ENCODE results near the gene NFKBIL1. TPM values are rescaled to one million over a fixed set of nuclear protein-coding genes. Genes with fewer than 3 reads are reported as not detected.

The NFKBIL1 gene
- total RNA-seq, 1 experiment from 2014 or later: 33.5 TPM

DNA sequence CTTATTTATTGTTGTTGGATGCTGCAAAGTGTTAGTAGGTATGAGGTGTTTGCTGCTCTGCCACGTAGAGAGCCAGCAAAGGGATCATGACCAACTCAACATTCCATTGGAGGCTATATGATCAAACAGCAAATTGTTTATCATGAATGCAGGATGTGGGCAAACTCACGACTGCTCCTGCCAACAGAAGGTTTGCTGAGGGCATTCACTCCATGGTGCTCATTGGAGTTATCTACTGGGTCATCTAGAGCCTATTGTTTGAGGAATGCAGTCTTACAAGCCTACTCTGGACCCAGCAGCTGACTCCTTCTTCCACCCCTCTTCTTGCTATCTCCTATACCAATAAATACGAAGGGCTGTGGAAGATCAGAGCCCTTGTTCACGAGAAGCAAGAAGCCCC, 37.4 kb upstream of the NFKBIL1 start:
- intact Hi-C loops (cut with micrococcal nuclease; ENCODE audit: unreplicated experiment): no loop called here
- CTCF ChIA-PET: no interaction called here
- no peak for TF ChIP-seq CTCF (IDR thresholded peaks at IDR 0.05; ENCODE audit: unreplicated experiment)
- H3K4me3 Mint-ChIP-seq (ENCODE audit: low read depth, unreplicated experiment): no peak overlapping the region
- H3K9me3 Mint-ChIP-seq (ENCODE audit: low read depth, unreplicated experiment): peaks cover 3% of the 10 kb centered on the region
- peaks cover 38% of the 10 kb centered on the region for H3K36me3 Mint-ChIP-seq (ENCODE audit: insufficient read depth, unreplicated experiment)
- H3K27me3 Mint-ChIP-seq (ENCODE audit: unreplicated experiment): no peaks in the 10 kb centered on the region
- no peak for DNase-seq
- no peaks in the 10 kb centered on the region for H3K4me1 Mint-ChIP-seq (ENCODE audit: low read depth, unreplicated experiment)
- no peak overlapping the region for H3K27ac Mint-ChIP-seq (ENCODE audit: unreplicated experiment)
- BruUV-seq (replicated peaks): no TSS peak

DNA sequence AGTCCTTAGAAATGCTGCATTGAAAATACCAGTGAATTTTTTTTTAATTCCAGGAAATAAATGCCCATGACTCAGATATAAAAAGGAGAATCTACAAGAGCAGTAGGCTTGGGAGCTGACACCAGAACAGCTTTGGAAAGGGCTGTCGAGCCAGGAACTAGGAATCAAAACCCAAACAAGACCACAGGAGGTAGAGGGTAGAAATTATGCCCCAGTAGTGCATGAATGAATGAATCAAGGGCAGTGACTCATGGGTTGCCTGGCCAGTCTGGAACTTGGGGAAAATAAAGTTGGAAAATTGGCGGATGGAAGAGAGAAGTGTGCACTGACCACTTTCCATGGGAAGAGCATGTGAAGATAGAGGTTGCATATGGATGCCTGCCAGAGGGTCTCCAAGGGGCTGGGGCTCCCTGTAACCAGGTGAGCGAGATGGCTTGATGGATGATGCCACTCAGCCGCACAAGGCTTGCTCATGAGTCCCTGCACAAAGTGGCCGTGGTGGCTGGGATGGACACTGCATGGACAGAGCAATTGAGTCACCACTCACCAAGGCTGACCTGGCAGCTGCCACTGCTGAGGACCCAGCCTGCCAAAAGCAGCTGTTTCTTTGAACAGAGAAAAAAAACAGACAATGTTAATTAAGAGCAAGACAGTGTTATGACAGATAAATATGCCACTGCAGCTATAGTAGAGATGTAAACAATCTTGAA, 33.8 kb upstream of the NFKBIL1 start:
- no peaks in the 10 kb centered on the region for H3K27me3 Mint-ChIP-seq (ENCODE audit: unreplicated experiment)

DNA sequence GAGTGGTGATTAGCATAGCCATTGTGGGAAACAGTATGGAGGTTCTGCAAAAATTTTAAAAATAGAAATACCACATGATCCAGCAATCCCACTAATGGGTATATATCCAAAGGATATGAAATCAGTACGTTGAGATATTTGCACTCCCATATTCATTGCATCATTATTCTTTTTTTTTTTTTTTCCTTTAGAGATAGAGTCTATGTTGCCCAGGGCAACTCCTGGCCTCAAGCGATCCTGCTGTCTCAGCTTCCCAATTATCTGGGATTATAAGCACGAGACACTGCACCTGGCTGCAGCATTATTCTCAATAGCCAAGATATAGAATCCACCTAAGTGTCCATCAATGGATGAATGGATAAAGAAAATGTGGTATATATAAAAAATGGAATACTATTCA, 25.6 kb upstream of the NFKBIL1 start:
- no peak overlapping the region for H3K4me3 Mint-ChIP-seq (ENCODE audit: low read depth, unreplicated experiment)
- intact Hi-C loops (cut with micrococcal nuclease; ENCODE audit: unreplicated experiment): no loop called here
- H3K36me3 Mint-ChIP-seq (ENCODE audit: insufficient read depth, unreplicated experiment): no peaks in the 10 kb centered on the region
- no peak overlapping the region for H3K27ac Mint-ChIP-seq (ENCODE audit: unreplicated experiment)
- peaks cover 9% of the 10 kb centered on the region for H3K4me1 Mint-ChIP-seq (ENCODE audit: low read depth, unreplicated experiment)
- peaks cover 26% of the 10 kb centered on the region for H3K27me3 Mint-ChIP-seq (ENCODE audit: unreplicated experiment)
- no peak for DNase-seq
- no TSS peak for BruUV-seq (replicated peaks)
- CTCF ChIA-PET: no interaction called here
- H3K9me3 Mint-ChIP-seq (ENCODE audit: low read depth, unreplicated experiment): no peaks in the 10 kb centered on the region
- no peak for TF ChIP-seq CTCF (IDR thresholded peaks at IDR 0.05; ENCODE audit: unreplicated experiment)

More for the DNA sequence above, 33.8 kb upstream of the NFKBIL1 start:
- no peaks in the 10 kb centered on the region for H3K4me1 Mint-ChIP-seq (ENCODE audit: low read depth, unreplicated experiment)
- CTCF ChIA-PET: interaction anchor here (0.8 kb wide), 1 partner anchor 99 kb away, joined by 3 read pairs; no protein-coding TSS in a partner anchor
- peaks cover 3% of the 10 kb centered on the region for H3K9me3 Mint-ChIP-seq (ENCODE audit: low read depth, unreplicated experiment)
- H3K36me3 Mint-ChIP-seq (ENCODE audit: insufficient read depth, unreplicated experiment): peaks cover 14% of the 10 kb centered on the region
- H3K4me3 Mint-ChIP-seq (ENCODE audit: low read depth, unreplicated experiment): no peak overlapping the region
- no TSS peak for BruUV-seq (replicated peaks)
- DNase-seq: no peak
- intact Hi-C loops (cut with micrococcal nuclease; ENCODE audit: unreplicated experiment): no loop called here
- H3K27ac Mint-ChIP-seq (ENCODE audit: unreplicated experiment): no peak overlapping the region
- TF ChIP-seq CTCF (IDR thresholded peaks at IDR 0.05; ENCODE audit: unreplicated experiment): no peak

- DNase-seq: no peak
- BruUV-seq (replicated peaks): no TSS peak
- CTCF ChIA-PET: interaction anchor here (0.6 to 1.2 kb wide), 4 partner anchors 11 to 756 kb away, joined by 3 to 7 read pairs (median 4); partner anchors contain the start of gene DDX39B
- intact Hi-C loops (cut with micrococcal nuclease; ENCODE audit: unreplicated experiment): no loop called here
- Mint-ChIP-seq H3K27me3 (ENCODE audit: unreplicated experiment) (peaks cover 16% of the 10 kb centered on the region), H3K4me3 (ENCODE audit: low read depth, unreplicated experiment) (no peak overlapping the region), H3K9me3 (ENCODE audit: low read depth, unreplicated experiment) (no peaks in the 10 kb centered on the region), H3K36me3 (ENCODE audit: insufficient read depth, unreplicated experiment) (peaks cover 25% of the 10 kb centered on the region), H3K27ac (ENCODE audit: unreplicated experiment) (no peak overlapping the region), H3K4me1 (ENCODE audit: low read depth, unreplicated experiment) (peaks cover 22% of the 10 kb centered on the region)
- no peak for TF ChIP-seq CTCF (IDR thresholded peaks at IDR 0.05; ENCODE audit: unreplicated experiment)
Measured at GRCh38 chr6:31525553-31525931, 21.9 kb upstream of the NFKBIL1 start.
